HG03095 (cell line): Measurements from ENCODE around the gene POLN.

Source experiments
- ATAC-seq: cut with Tn5 transposase; IDR thresholded peaks from one replicate; pipeline ENCODE4 v1.9.1; 2021; ENCODE audit warnings: moderate library complexity; ENCODE audit not compliant: unreplicated experiment

Gene POLN

GRCh38 chr4:2241410-2242353 is at the start of gene POLN, which contains the start of gene HAUS3:
Gene POLN, minus strand, starts transcription at chr4:2242121. Its CDS starts 12,890 bp downstream, at chr4:2229231.
Gene HAUS3, minus strand, starts transcription at chr4:2242121. Its CDS starts 1,175 bp downstream, at chr4:2240946.
- ATAC-seq, result peak; percentile 89

- no peak for ATAC-seq
Observed at GRCh38 chr4:2290974-2291704, 49.2 kb upstream of the POLN start.

- ATAC-seq, result no peak
Observed at GRCh38 chr4:2290488-2290887, 48.6 kb upstream of the POLN start.

DNA sequence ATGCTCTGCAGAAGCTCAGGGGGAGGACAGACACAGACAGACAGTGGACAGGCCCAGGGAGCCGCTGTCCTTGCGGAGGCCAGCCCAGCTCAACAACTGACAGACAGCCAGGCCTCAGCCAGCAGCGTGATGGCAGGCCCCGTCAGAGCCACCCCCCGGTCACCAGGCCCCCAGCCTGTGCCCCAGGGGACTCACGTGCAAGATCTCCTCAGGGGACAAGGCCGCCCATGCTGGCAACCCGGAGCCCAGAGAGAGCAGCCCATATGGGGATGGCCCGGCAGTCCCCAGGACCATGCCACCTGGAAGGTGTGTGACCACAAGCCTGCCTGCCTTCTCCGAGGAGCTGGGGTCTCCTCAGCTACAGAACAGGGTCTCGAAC is 48.0 kb upstream of the POLN start:
- ATAC-seq, result no peak

DNA sequence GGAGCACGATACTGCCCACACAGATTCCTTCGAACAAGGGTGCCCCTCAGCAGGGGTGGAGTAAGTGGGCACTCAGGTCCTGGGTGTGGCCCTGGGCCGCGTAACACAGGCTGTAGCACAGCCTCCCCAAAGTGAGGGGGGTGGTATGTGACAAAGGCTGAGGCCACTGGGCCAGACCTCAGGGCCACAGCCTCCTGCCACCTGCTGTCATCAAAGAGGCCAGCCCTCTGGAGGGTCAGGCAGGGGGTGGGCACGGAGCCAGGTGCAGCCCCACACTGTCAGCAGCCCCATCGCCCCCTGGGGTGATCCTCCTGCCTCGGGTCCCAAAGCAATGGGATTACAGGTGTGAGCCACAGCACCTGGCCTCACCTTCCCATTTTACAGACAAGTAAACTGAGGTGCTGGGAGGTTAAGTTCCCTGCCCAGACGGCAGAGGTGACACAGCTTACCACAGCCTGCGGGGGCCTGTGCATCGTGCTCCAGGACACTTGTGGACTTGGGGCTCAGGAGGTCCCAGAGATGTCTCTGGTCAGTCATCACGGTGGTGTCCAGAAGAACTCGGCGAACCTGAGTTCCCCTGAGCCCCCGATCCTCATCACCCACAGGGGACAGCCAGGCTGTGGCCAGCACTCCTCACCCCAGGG is 47.5 kb upstream of the POLN start:
- no peak for ATAC-seq

- no peak for ATAC-seq
Observed at GRCh38 chr4:2288051-2288541, 46.2 kb upstream of the POLN start.

DNA sequence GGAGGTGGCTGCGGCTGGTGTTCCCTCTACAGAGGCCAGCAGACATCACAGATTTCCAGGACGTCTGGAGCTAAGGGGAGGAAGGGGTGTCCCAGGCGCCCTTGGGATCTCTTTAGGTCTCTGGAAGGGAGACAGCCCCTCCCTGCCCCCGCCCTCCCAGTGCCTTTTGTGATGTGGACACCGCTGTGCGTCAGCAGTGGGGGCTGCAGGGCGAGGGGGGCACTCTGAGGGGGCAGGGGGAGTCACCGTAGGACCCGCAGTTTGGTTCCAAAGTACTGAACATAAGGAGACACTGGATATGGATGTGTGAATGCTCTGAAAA is 45.6 kb upstream of the POLN start:
- ATAC-seq, result no peak

GRCh38 chr4:2286904-2287593 is 45.1 kb upstream of the POLN start:
- no peak for ATAC-seq

- ATAC-seq, result no peak
Observed at GRCh38 chr4:2285613-2286381, 43.9 kb upstream of the POLN start.

DNA sequence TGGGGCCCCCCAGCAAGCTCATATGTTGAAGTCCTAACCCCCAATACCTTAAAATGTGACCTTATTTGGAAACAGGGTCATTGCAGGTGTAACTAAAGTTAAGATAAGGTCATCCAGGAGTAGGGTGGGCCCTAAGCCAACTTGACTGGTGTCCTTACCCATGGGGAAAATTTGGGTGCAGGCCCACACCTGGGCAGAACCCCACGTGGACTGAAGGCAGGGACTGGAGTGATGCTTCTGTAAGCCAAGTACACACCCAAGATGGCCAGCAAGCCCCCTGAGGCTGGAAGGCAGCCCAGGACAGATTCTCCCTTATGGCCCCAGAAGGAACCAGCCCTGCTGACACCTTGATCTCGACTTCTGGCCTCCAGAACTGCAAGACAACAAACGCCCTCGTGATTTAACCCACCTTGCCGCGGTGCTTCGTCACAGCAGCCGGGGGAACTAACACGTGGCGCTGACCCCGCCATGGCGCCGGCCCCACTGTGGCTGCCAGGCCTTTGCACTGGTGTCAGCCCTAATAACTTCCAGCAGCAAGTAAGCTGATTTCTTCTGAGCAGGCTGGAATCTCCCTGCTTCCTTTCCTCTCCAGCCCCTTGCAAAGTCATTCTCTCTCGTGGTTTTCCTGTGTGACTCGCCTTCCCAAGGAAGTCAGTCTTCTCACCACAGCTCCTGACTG is 43.2 kb upstream of the POLN start:
- ATAC-seq, result no peak

DNA sequence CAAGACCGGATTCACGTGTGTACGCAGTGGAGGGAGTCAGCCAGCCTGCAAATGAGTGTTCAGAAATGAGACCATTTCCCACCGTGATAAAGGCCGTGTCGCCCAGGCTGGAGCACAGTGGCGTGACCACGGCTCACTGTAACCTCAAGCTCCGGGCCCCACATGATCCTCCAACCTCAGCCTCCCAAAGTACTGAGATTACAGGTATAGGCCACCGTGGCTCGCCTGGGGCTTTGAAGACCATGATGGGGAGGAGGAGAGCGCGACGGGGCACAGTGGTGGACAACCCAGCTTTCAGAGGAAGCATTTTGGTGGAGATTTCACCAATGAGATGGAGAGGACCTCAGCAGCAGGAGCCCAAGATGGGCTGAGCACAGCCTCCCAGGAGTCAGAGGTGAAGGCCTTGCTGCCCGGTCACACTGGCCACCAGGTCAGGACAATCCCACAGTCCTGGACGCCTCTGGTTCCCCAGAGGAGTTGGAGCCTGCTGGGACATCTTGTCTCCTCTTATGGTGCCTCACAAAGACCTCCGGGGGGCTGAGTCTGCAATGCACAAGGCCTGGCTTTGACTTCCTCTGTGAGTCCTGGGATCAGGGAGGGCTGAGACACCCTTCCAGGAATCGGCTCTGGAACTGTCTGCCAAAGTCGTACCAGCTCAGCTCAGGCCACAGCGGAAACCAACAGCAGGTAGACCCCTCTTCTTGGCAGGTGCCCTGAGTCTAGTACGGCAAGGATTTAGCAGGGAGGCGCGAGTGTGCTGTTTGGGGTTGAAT is 42.4 kb upstream of the POLN start:
- no peak for ATAC-seq

GRCh38 chr4:2283199-2283711 is 41.3 kb upstream of the POLN start:
- no peak for ATAC-seq

DNA sequence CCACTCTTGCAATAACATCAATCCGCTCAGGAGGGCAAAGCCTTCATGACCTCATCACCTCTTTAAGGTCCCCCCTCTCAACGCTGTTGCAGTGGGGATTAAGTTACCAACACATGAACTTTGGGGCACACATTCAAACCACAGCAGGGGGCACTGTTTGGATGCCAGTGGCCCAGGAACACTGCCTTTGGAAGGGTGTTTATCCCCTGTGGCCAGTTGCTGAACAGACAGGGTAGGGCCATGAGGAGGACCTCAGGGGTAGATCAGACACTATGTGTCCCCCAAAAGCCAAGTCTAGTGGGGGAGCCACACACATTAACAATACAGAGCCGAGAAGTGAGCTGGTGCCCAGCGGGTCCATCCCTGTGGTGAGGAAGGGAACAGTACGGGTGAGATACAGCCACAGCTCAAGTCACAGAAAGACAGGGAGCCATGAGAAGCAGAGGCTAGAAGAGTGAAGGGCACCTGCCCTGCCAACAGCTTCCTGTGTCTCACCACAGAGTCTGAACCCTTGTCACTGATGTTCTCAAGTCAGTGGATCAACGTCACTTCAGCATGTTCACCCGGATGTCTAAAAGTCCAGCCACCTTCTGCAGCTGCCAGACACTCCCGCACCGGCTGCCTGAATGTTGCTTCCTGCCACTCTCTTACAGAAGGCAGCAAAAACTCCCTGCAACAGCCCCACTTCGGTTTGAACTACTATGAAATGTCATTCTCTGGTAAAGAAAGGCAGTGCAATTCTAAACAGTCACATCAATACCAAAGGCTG is 39.8 kb upstream of the POLN start:
- no peak for ATAC-seq

- ATAC-seq, result no peak
Observed at GRCh38 chr4:2280531-2281300, 38.8 kb upstream of the POLN start.

DNA sequence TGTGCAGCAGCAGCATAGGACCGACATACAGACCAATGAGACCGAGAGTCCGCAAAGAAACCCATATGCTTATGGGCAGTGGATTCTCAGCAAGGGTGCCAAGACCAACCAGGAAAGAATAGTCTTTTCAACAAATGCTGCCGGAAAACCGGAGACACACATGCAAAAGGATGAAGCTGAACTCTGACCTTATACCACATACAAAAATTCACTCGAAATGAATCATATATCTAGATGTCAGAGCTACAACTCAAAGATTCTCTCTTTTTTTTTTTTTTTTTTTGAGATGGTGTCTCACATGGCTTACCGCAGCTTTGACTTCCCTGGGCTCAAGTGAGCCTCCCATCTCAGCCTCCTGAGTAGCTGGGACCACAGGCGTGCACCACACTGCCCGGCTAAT is 36.0 kb upstream of the POLN start:
- ATAC-seq, result no peak

GRCh38 chr4:2276581-2277325 is 34.8 kb upstream of the POLN start:
- ATAC-seq, result no peak
